H9 (cell line): ENCODE results near the gene TENM4. TPM values are rescaled to one million over a fixed set of nuclear protein-coding genes. Genes with fewer than 3 reads are reported as not detected.

ENCODE experiments used
- DNase-seq: peaks from one replicate; pipeline ENCODE4 v3.0.0-alpha.2; 2017
- H2AFZ ChIP-seq: one replicate; pipeline ENCODE4 v1.6.1; 2013; ENCODE audit warnings: mild to moderate bottlenecking, low read length, control low read depth, moderate library complexity
- H2AK5ac ChIP-seq: 2 replicates; pipeline ENCODE4 v1.6.1; 2013; ENCODE audit warnings: low read length, control low read depth, mixed read lengths; ENCODE audit not compliant: insufficient read length
- H2BK120ac ChIP-seq: one replicate; pipeline ENCODE4 v1.6.1; 2013; ENCODE audit warnings: low read depth, mild to moderate bottlenecking, low read length, control low read depth, inconsistent platforms; ENCODE audit not compliant: poor library complexity, severe bottlenecking
- H2BK12ac ChIP-seq: 2 replicates; pipeline ENCODE4 v1.6.1; 2013; ENCODE audit warnings: low read length, control low read depth, mixed read lengths, low read depth; ENCODE audit not compliant: insufficient read length
- H2BK15ac ChIP-seq: 2 replicates; pipeline ENCODE4 v1.6.1; 2013; ENCODE audit warnings: low read depth, low read length, control low read depth
- H2BK20ac ChIP-seq: one replicate; pipeline ENCODE4 v1.6.1; 2013; ENCODE audit warnings: low read depth, mild to moderate bottlenecking, low read length, control low read depth, inconsistent platforms; ENCODE audit not compliant: poor library complexity, severe bottlenecking
- H2BK5ac ChIP-seq: 2 replicates; pipeline ENCODE4 v1.6.1; 2013; ENCODE audit warnings: low read length, control low read depth, mixed read lengths; ENCODE audit not compliant: insufficient read length
- H3K14ac ChIP-seq: 2 replicates; pipeline ENCODE4 v1.6.1; 2013; ENCODE audit warnings: low read length, control low read depth; ENCODE audit not compliant: insufficient read depth
- H3K18ac ChIP-seq: 2 replicates; pipeline ENCODE4 v1.6.1; 2013; ENCODE audit warnings: low read depth, mild to moderate bottlenecking, mixed read lengths, low read length, control low read depth; ENCODE audit not compliant: insufficient read length
- H3K23ac ChIP-seq: 2 replicates; pipeline ENCODE4 v1.6.1; 2013; ENCODE audit warnings: low read length, control low read depth, mixed read lengths, low read depth; ENCODE audit not compliant: insufficient read length
- H3K23me2 ChIP-seq: 2 replicates; pipeline ENCODE4 v1.6.1; 2013; ENCODE audit warnings: low read depth, mild to moderate bottlenecking, mixed read lengths, low read length, control low read depth; ENCODE audit not compliant: insufficient read length, poor library complexity, severe bottlenecking
- H3K27ac ChIP-seq: 2 replicates; pipeline ENCODE4 v1.5.1; 2013; ENCODE audit warnings: low read length, control low read depth, mixed read lengths, low read depth; ENCODE audit not compliant: insufficient read length
- H3K27me3 ChIP-seq: 2 replicates; pipeline ENCODE4 v1.6.1; 2013; ENCODE audit warnings: low read length, control low read depth, inconsistent platforms; ENCODE audit not compliant: insufficient read depth
- H3K4ac ChIP-seq: 2 replicates; pipeline ENCODE4 v1.6.1; 2013; ENCODE audit warnings: low read depth, mild to moderate bottlenecking, control low read depth, inconsistent platforms, low read length, moderate library complexity
- H3K4me1 ChIP-seq: 2 replicates; pipeline ENCODE4 v1.6.1; 2013; ENCODE audit warnings: low read length, control low read depth, inconsistent platforms; ENCODE audit not compliant: insufficient read depth
- H3K4me2 ChIP-seq: 2 replicates; pipeline ENCODE4 v1.6.1; 2013; ENCODE audit warnings: low read length, control low read depth, mixed read lengths; ENCODE audit not compliant: insufficient read length, insufficient read depth
- H3K56ac ChIP-seq: 2 replicates; pipeline ENCODE4 v1.6.1; 2013; ENCODE audit warnings: low read depth, mild to moderate bottlenecking, mixed read lengths, low read length, control low read depth; ENCODE audit not compliant: insufficient read length
- H3K79me1 ChIP-seq: 2 replicates; pipeline ENCODE4 v1.6.1; 2013; ENCODE audit warnings: low read depth, mild to moderate bottlenecking, moderate library complexity, low read length, control low read depth, inconsistent platforms; ENCODE audit not compliant: insufficient read depth, poor library complexity, severe bottlenecking
- H3K79me2 ChIP-seq: 2 replicates; pipeline ENCODE4 v1.6.1; 2013; ENCODE audit warnings: low read length, control low read depth, inconsistent platforms; ENCODE audit not compliant: insufficient read depth
- H3K9ac ChIP-seq: 2 replicates; pipeline ENCODE4 v1.6.1; 2013; ENCODE audit warnings: low read length, control low read depth, mixed read lengths; ENCODE audit not compliant: insufficient read length; ENCODE audit errors: extremely low read depth
- H3K9me3 ChIP-seq: one replicate; pipeline ENCODE4 v1.6.1; 2013; ENCODE audit warnings: low read depth, low read length, inconsistent platforms; ENCODE audit not compliant: control insufficient read depth
- H3T11ph ChIP-seq: one replicate; pipeline ENCODE4 v1.6.1; 2013; ENCODE audit warnings: mild to moderate bottlenecking, low read length, control low read depth, inconsistent platforms
- H4K20me1 ChIP-seq: one replicate; pipeline ENCODE4 v1.6.1; 2013; ENCODE audit not compliant: control insufficient read depth, insufficient read length, insufficient read depth
- H4K5ac ChIP-seq: 2 replicates; pipeline ENCODE4 v1.6.1; 2013; ENCODE audit warnings: low read depth, mild to moderate bottlenecking, mixed read lengths, low read length, control low read depth; ENCODE audit not compliant: insufficient read length
- H4K8ac ChIP-seq: replicated peaks from 2 replicates; pipeline ENCODE4 v1.6.1; 2013; ENCODE audit warnings: low read length, control low read depth, mixed read lengths, low read depth; ENCODE audit not compliant: insufficient read length
- H4K91ac ChIP-seq: 2 replicates; pipeline ENCODE4 v1.6.1; 2013; ENCODE audit warnings: low read depth, mild to moderate bottlenecking, moderate library complexity, mixed read lengths, low read length, control low read depth; ENCODE audit not compliant: insufficient read length
- H3K27ac Mint-ChIP-seq, 3 experiments: 2 replicates in 2 of 3; 3 replicates in 1 of 3; pipeline ENCODE4 v1.8.0; 2020 to 2021; ENCODE audit warnings: mixed read lengths in 3 of 3, mild to moderate bottlenecking in 1 of 3, moderate library complexity in 1 of 3
- H3K27me3 Mint-ChIP-seq: 2 replicates; pipeline ENCODE4 v1.8.0; 2021; ENCODE audit warnings: low read depth, mild to moderate bottlenecking, moderate library complexity, mixed read lengths
- H3K36me3 Mint-ChIP-seq, 3 experiments: 2 replicates in 2 of 3; 3 replicates in 1 of 3; pipeline ENCODE4 v1.8.0; 2020 to 2021; ENCODE audit warnings: low read depth in 3 of 3, mixed read lengths in 3 of 3; ENCODE audit not compliant: insufficient read depth in 1 of 3
- H3K4me1 Mint-ChIP-seq, 2 experiments: 2 replicates each; pipeline ENCODE4 v1.8.0; 2020; ENCODE audit warnings: mixed read lengths in 2 of 2
- H3K4me3 Mint-ChIP-seq, 2 experiments: 2 replicates in 1 of 2; 3 replicates in 1 of 2; pipeline ENCODE4 v1.8.0; 2020 to 2021; ENCODE audit warnings: mild to moderate bottlenecking in 2 of 2, mixed read lengths in 2 of 2, moderate library complexity in 1 of 2
- H3K9me3 Mint-ChIP-seq, 2 experiments: 2 replicates in 1 of 2; 3 replicates in 1 of 2; pipeline ENCODE4 v1.8.0; 2020; ENCODE audit warnings: mild to moderate bottlenecking in 2 of 2, mixed read lengths in 2 of 2, moderate library complexity in 1 of 2
- CTCF ChIP-seq: fragments of 200-600 bp; sonication (generic); conservative IDR thresholded peaks from 3 replicates; pipeline ENCODE4 v1.8.0; 2021; ENCODE audit warnings: antibody characterized with exemption, mild to moderate bottlenecking
- WGBS: extraction: QIAGEN DNeasy Blood & Tissue Kit; methylation state at CpG from one replicate; pipeline ENCODE4 v1.1.7; 2013; ENCODE audit warnings: missing lambda C conversion rate, low lambda C conversion rate, mixed read lengths; ENCODE audit not compliant: insufficient read length; ENCODE audit errors: extremely low coverage; 5-methylcytosine and 5-hydroxymethylcytosine counted together
- total RNA-seq: library from RNA; stranded (reverse); gene quantifications from 2 replicates; pipeline ENCODE4 v1.2.1, GENCODE V29; 2021

Gene TENM4
- total RNA-seq, 1 experiment from 2014 or later = 4.6 TPM

- Histone ChIP-seq H3K79me2 (no peaks in the 10 kb centered on the region), H3K27me3 (no peaks in the 10 kb centered on the region)
- H3K27me3 Mint-ChIP-seq = peaks cover 5% of the 10 kb centered on the region
Measured at GRCh38 chr11:79090191-79090705, 350.6 kb downstream of the TENM4 start.

More at GRCh38 chr11:79090191-79090705, 350.6 kb downstream of the TENM4 start:
- Histone ChIP-seq H3K23me2 (no peaks in the 10 kb centered on the region), H2BK12ac (no peak overlapping the region), H3K9me3 (no peaks in the 10 kb centered on the region), H3T11ph (no peak overlapping the region), H4K5ac (no peak overlapping the region), H2BK5ac (no peak overlapping the region), H3K27ac (no peak overlapping the region), H3K56ac (no peak overlapping the region), H3K4ac (no peak overlapping the region), H3K18ac (no peak overlapping the region), H3K79me1 (no peaks in the 10 kb centered on the region), H4K8ac (no peak overlapping the region), H3K14ac (no peak overlapping the region), H2AK5ac (no peak overlapping the region), H2BK15ac (no peak overlapping the region), H3K9ac (no peak overlapping the region), H2BK20ac (no peak overlapping the region), H3K4me2 (no peak overlapping the region), H3K4me1 (no peaks in the 10 kb centered on the region), H2BK120ac (no peak overlapping the region), H2AFZ (no peak overlapping the region), H4K91ac (no peak overlapping the region), H3K23ac (no peak overlapping the region), H4K20me1 (no peaks in the 10 kb centered on the region)
- peaks cover 0 to 2% of the 10 kb centered on the region in 2 experiments; a peak in 1 of 5 replicates for H3K9me3 Mint-ChIP-seq
- H3K36me3 Mint-ChIP-seq = no peaks in the 10 kb centered on the region
- peaks cover 38 to 48% of the 10 kb centered on the region in 2 experiments for H3K4me1 Mint-ChIP-seq
- no CpG with 5 or more reads among the region's 8 CpGs for WGBS
- no peak for DNase-seq
- H3K27ac Mint-ChIP-seq = no peak overlapping the region
- no peak for TF ChIP-seq CTCF
- no peak overlapping the region for H3K4me3 Mint-ChIP-seq
